ENCODE results near the gene TBC1D17.

TBC1D17 gene

DNA sequence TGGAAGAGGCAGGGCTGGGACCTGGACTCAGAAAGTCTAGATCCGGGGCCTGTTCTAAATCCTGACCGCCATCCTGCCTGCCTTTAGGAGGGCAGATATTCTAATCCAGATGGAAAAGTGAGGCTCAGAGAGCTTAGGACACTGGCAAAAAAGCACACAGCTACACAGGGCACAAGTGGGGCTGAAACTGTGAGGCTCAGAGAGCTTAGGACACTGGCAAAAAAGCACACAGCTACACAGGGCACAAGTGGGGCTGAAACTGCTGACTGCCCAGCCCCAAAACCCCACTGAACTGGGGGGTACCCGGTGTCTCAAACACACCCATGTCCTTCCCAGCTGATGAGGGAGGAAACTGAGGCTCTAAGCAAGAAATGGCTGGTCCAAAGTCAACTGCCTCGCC, 2.3 kb upstream of the TBC1D17 start:
- H2AFZ ChIP-seq (ENCODE audit: low read depth, low read length, severe bottlenecking) = no peak overlapping the region
- H3K36me3 ChIP-seq (ENCODE audit: low read length) = no peaks in the 10 kb centered on the region
- H3F3A ChIP-seq (ENCODE audit: insufficient read depth) = 0 out of 2 replicates have a peak, but pooled peaks cover 5% of the 10 kb centered on the region
- peak overlapping the region; percentile 94 for H3K9ac ChIP-seq (ENCODE audit: low read length)
- H3K27ac ChIP-seq (ENCODE audit: low read depth, low read length) = no peak overlapping the region
- no peaks in the 10 kb centered on the region for H4K20me1 ChIP-seq (ENCODE audit: low read depth, low read length)
- peaks cover 9% of the 10 kb centered on the region; the same call in 1 of the 2 replicates for H3K79me2 ChIP-seq (ENCODE audit: insufficient read depth, low read length)
- no peak for TF ChIP-seq CTCF (IDR thresholded peaks at IDR 0.05; ENCODE audit: insufficient read depth, low read length, poor library complexity, severe bottlenecking)
- TF ChIP-seq EZH2phosphoT487 (conservative IDR thresholded peaks at IDR 0.05; ENCODE audit: low read length) = no peak
- no peaks in the 10 kb centered on the region for H3K27me3 ChIP-seq (ENCODE audit: low read length)
- H3K9me2 ChIP-seq (replicated peaks; ENCODE audit: insufficient read depth, low read length) = no peaks in the 10 kb centered on the region
- H3K4me2 ChIP-seq (ENCODE audit: low read depth, low read length, poor library complexity, severe bottlenecking) = peak overlapping the region; percentile 91
- H3K9me3 ChIP-seq (ENCODE audit: insufficient read depth, low read length) = no peaks in the 10 kb centered on the region
- peak overlapping the region; percentile 80 for H3K4me3 ChIP-seq (ENCODE audit: insufficient read depth, low read length, poor library complexity, severe bottlenecking)

DNA sequence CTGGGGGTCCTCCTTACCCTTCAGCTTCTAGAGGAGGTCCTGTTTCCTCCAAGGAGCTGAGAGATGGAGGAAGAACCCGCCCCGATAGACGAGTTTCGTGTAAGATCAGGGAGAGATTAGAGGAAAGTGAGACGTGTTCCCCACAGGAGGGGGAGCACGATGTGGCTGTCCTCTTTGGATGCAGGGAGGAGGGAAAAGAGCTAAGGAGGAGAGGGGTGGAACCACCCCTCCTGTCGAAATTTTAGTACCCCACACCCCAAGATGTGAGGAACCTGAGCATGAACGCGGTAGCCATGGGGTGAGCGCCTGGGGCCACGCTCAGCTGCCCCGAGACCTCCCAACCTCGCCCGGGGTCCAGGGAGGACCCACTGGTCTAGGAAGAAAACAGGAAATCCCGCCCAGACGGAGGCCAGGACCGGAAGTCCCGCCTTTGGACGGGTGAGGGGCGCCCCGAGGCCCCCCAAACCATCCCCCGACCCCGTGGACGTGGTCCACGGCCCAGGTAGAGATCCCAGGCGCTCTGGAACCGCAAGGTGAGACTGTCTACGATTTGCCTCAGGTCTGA, 1.6 kb upstream of the TBC1D17 start:
- H4K20me1 ChIP-seq (ENCODE audit: low read depth, low read length) = no peaks in the 10 kb centered on the region
- H3K9me3 ChIP-seq (ENCODE audit: insufficient read depth, low read length) = no peaks in the 10 kb centered on the region
- H3F3A ChIP-seq (ENCODE audit: insufficient read depth) = no peaks in the 10 kb centered on the region
- H3K4me3 ChIP-seq (ENCODE audit: insufficient read depth, low read length, poor library complexity, severe bottlenecking) = peak overlapping the region; percentile 80
- H3K36me3 ChIP-seq (ENCODE audit: low read length) = no peaks in the 10 kb centered on the region
- TF ChIP-seq EZH2phosphoT487 (conservative IDR thresholded peaks at IDR 0.05; ENCODE audit: low read length) = no peak
- H3K79me2 ChIP-seq (ENCODE audit: insufficient read depth, low read length) = peaks cover 9% of the 10 kb centered on the region; the same call in 1 of the 2 replicates
- H3K27me3 ChIP-seq (ENCODE audit: low read length) = no peaks in the 10 kb centered on the region
- peak overlapping the region; percentile 50 for H2AFZ ChIP-seq (ENCODE audit: low read depth, low read length, severe bottlenecking)
- H3K4me2 ChIP-seq (ENCODE audit: low read depth, low read length, poor library complexity, severe bottlenecking) = peak overlapping the region; percentile 91
- peak overlapping the region; percentile 79 for H3K27ac ChIP-seq (ENCODE audit: low read depth, low read length)
- H3K9me2 ChIP-seq (replicated peaks; ENCODE audit: insufficient read depth, low read length) = no peaks in the 10 kb centered on the region
- peak overlapping the region; percentile 94 for H3K9ac ChIP-seq (ENCODE audit: low read length)

- Histone ChIP-seq H3K9me2 (replicated peaks; ENCODE audit: insufficient read depth, low read length) (no peaks in the 10 kb centered on the region), H3K36me3 (ENCODE audit: low read length) (no peaks in the 10 kb centered on the region), H3K79me2 (ENCODE audit: insufficient read depth, low read length) (peaks cover 9% of the 10 kb centered on the region; the same call in 1 of the 2 replicates), H4K20me1 (ENCODE audit: low read depth, low read length) (no peaks in the 10 kb centered on the region), H3K9ac (ENCODE audit: low read length) (peak overlapping the region; percentile 94), H3K27ac (ENCODE audit: low read depth, low read length) (peak overlapping the region; percentile 79), H3K9me3 (ENCODE audit: insufficient read depth, low read length) (no peaks in the 10 kb centered on the region), H2AFZ (ENCODE audit: low read depth, low read length, severe bottlenecking) (peak overlapping the region; percentile 79), H3K4me3 (ENCODE audit: insufficient read depth, low read length, poor library complexity, severe bottlenecking) (peak overlapping the region; percentile 80), H3K4me2 (ENCODE audit: low read depth, low read length, poor library complexity, severe bottlenecking) (peak overlapping the region; percentile 91), H3K27me3 (ENCODE audit: low read length) (no peaks in the 10 kb centered on the region), H3F3A (ENCODE audit: insufficient read depth) (no peaks in the 10 kb centered on the region)
- TF ChIP-seq EZH2phosphoT487 (conservative IDR thresholded peaks at IDR 0.05; ENCODE audit: low read length) (no peak), CTCF (IDR thresholded peaks at IDR 0.05; ENCODE audit: insufficient read depth, low read length, poor library complexity, severe bottlenecking) (no peak)
Measured at GRCh38 chr19:49876422-49877019, 981 bp upstream of the TBC1D17 start.

Measured in SU-DHL-6 (cell line).